Panc1 (cell line): ENCODE results near the gene ASB1. TPM values are rescaled to one million over a fixed set of nuclear protein-coding genes. Genes with fewer than 3 reads are reported as not detected.

ENCODE experiments used
- ATAC-seq: fragments of 200-7000 bp; cut with Tn5 transposase; 2 replicates; pipeline ENCODE4 v1.9.1; 2020; ENCODE audit warnings: mild to moderate bottlenecking, moderate library complexity
- BruUV-seq: library from RNA; stranded (reverse); fragments of 400-500 nt; replicated peaks from 2 replicates; lab custom pipeline; 2021; lab: Mats Ljungman, UMichigan
- CTCF ChIA-PET: fragments of 300-600 bp; sonication (Branson Sonifier 250); formaldehyde crosslinking; loops from one replicate; lab custom pipeline; 2022; ENCODE audit warnings: antibody characterized with exemption; lab: Charles Lee
- POLR2A ChIA-PET: fragments of 300-600 bp; sonication (Branson Sonifier 250); formaldehyde crosslinking; loops from one replicate; lab custom pipeline; 2022; ENCODE audit warnings: antibody characterized with exemption; lab: Charles Lee
- DNase-seq: peaks from one replicate; pipeline ENCODE4 v3.0.0-alpha.2; 2010; ENCODE audit warnings: low read depth, low spot score
- H3K27ac ChIP-seq: 2 replicates; pipeline ENCODE4 v1.5.1; 2011; ENCODE audit warnings: mild to moderate bottlenecking, low read length, inconsistent platforms
- H3K27me3 ChIP-seq: fragments of 200-500 bp; sonication (Bioruptor generic); 2 replicates; pipeline ENCODE4 v1.6.0; 2014; ENCODE audit warnings: low read length, inconsistent platforms; ENCODE audit not compliant: control insufficient read depth, insufficient read depth
- H3K36me3 ChIP-seq: fragments of 200-500 bp; sonication (Bioruptor generic); 2 replicates; pipeline ENCODE4 v1.5.1; 2014; ENCODE audit warnings: inconsistent platforms, mild to moderate bottlenecking, low read length, moderate library complexity; ENCODE audit not compliant: control insufficient read depth, insufficient read depth
- H3K4me1 ChIP-seq: 2 replicates; pipeline ENCODE4 v1.5.1; 2011; ENCODE audit warnings: inconsistent platforms, mild to moderate bottlenecking, low read length, moderate library complexity; ENCODE audit not compliant: control insufficient read depth, insufficient read depth
- H3K4me3 ChIP-seq, 2 experiments: 2 replicates each; pipeline ENCODE4 v1.5.1; 2011 to 2012; ENCODE audit warnings: low read depth in 2 of 2, low read length in 2 of 2, mild to moderate bottlenecking in 2 of 2, inconsistent platforms in 1 of 2, moderate library complexity in 1 of 2
- H3K9me3 ChIP-seq: fragments of 200-500 bp; sonication (Bioruptor generic); 2 replicates; pipeline ENCODE4 v1.5.1; 2014; ENCODE audit warnings: low read depth, mild to moderate bottlenecking, inconsistent platforms, low read length, moderate library complexity; ENCODE audit not compliant: control insufficient read depth, insufficient read depth
- CTCF ChIP-seq: fragments of 450-650 bp; IDR thresholded peaks from 2 replicates; pipeline ENCODE4 v1.5.1; 2017; ENCODE audit warnings: mild to moderate bottlenecking
- POLR2AphosphoS5 ChIP-seq: IDR thresholded peaks from 2 replicates; pipeline ENCODE4 v1.6.1; 2012; ENCODE audit warnings: mild to moderate bottlenecking, low read depth, low read length, moderate library complexity
- REST ChIP-seq, 2 experiments: IDR thresholded peaks; 2 replicates each; pipeline ENCODE4 v1.6.1; 2011 to 2012; ENCODE audit warnings: low read depth in 2 of 2, control low read depth in 1 of 2, low read length in 1 of 2, mild to moderate bottlenecking in 1 of 2, moderate library complexity in 1 of 2; ENCODE audit not compliant: insufficient read depth in 1 of 2
- SIN3A ChIP-seq: IDR thresholded peaks from 2 replicates; pipeline ENCODE4 v1.6.1; 2012; ENCODE audit warnings: low read depth, mild to moderate bottlenecking, low read length, moderate library complexity, borderline replicate concordance; ENCODE audit not compliant: insufficient read depth
- TCF7L2 ChIP-seq: IDR thresholded peaks from 2 replicates; pipeline ENCODE4 v1.6.1; 2011; ENCODE audit warnings: mild to moderate bottlenecking, low read depth, low read length, inconsistent platforms
- in situ Hi-C: cut with HindIII; loops from 2 replicates; pipeline ENCODE4 v1.10.0; 2016; ENCODE audit warnings: low sequenced_read_pairs, low pct_unique_long_range_greater_than_20kb
- intact Hi-C: fragments of 100-400 bp; cut with micrococcal nuclease; formaldehyde crosslinking; loops from one replicate; pipeline ENCODE4 v1.10.0; 2022; ENCODE audit not compliant: unreplicated experiment
- total RNA-seq: library from RNA; stranded (reverse); gene quantifications from one replicate; pipeline ENCODE4 v1.2.1, GENCODE V29; 2021; ENCODE audit not compliant: unreplicated experiment

Gene ASB1
- total RNA-seq, 1 experiment from 2014 or later = 57.3 TPM

GRCh38 chr2:238399094-238399493 lies 27.6 kb upstream of the ASB1 start:
- no TSS peak for BruUV-seq
- Histone ChIP-seq H3K9me3 (no peaks in the 10 kb centered on the region), H3K27ac (no peak overlapping the region), H3K4me1 (no peaks in the 10 kb centered on the region), H3K4me3 (no peak overlapping the region), H3K36me3 (peaks cover 3% of the 10 kb centered on the region; the same call in 1 of the 2 replicates), H3K27me3 (no peaks in the 10 kb centered on the region)
- no peak for TF ChIP-seq SIN3A
- ChIA-PET POLR2A (no interaction called here), CTCF (no interaction called here)
- in situ Hi-C loops = no loop called here
- intact Hi-C loops = no loop called here
- DNase-seq (no peak), ATAC-seq (no peak)

- H3K9me3 ChIP-seq = no peaks in the 10 kb centered on the region
- no peak for DNase-seq
- BruUV-seq = no TSS peak
- in situ Hi-C loops (no loop called here), intact Hi-C loops (no loop called here)
- no peak overlapping the region for H3K4me3 ChIP-seq
- ATAC-seq = no peak
- CTCF ChIA-PET = no interaction called here
- no peak overlapping the region for H3K27ac ChIP-seq
- no peaks in the 10 kb centered on the region for H3K4me1 ChIP-seq
- peaks cover 3% of the 10 kb centered on the region; the same call in 1 of the 2 replicates for H3K36me3 ChIP-seq
- H3K27me3 ChIP-seq = no peaks in the 10 kb centered on the region
- no peak for TF ChIP-seq CTCF
- TF ChIP-seq POLR2AphosphoS5 = no peak
- TF ChIP-seq SIN3A = no peak
- POLR2A ChIA-PET = no interaction called here
These were observed 25.2 kb upstream of the ASB1 start for GRCh38 chr2:238401551-238401950.

- Histone ChIP-seq H3K27ac (no peak overlapping the region), H3K9me3 (no peaks in the 10 kb centered on the region), H3K4me3 (no peak overlapping the region), H3K27me3 (no peaks in the 10 kb centered on the region), H3K4me1 (no peaks in the 10 kb centered on the region), H3K36me3 (peaks cover 3% of the 10 kb centered on the region; the same call in 1 of the 2 replicates)
- DNase-seq (no peak), ATAC-seq (no peak)
- no TSS peak for BruUV-seq
- no peak for TF ChIP-seq REST (IDR thresholded peaks at IDR 0.05; ENCODE audit: insufficient read depth in 1 of 2, low read depth in 2 of 2, low read length in 1 of 2)
- no peak for TF ChIP-seq CTCF
- no peak for TF ChIP-seq POLR2AphosphoS5
- TF ChIP-seq SIN3A = no peak
- TF ChIP-seq TCF7L2 = no peak
- CTCF ChIA-PET = interaction anchor here (0.5 kb wide), 1 partner anchor 9 kb away, joined by 5 read pairs; no protein-coding TSS in a partner anchor
- in situ Hi-C loops = no loop called here
- intact Hi-C loops = no loop called here
- POLR2A ChIA-PET = no interaction called here
These were observed 22.9 kb upstream of the ASB1 start for GRCh38 chr2:238403632-238404405.
